ENCODE data around the gene PPY. TPM values are rescaled to one million over a fixed set of nuclear protein-coding genes. Genes with fewer than 3 reads are reported as not detected.
"Not testable (repeated sequence)": the region's sequence is repeated elsewhere in the genome, so short reads cannot be mapped to it uniquely, and the experiment has no call there.

The PPY gene
- total and polyA plus RNA-seq, 10 of the 15 experiments (the other 5 are each of a cell fraction or from before 2014, with no cell fraction given) = 0.91 TPM; not detected in 9

- Histone ChIP-seq H3K27ac (ENCODE audit: control insufficient read depth, insufficient read depth) (no peak overlapping the region), H3K4me2 (ENCODE audit: control insufficient read depth, insufficient read depth) (no peak overlapping the region), H3K4me1 (ENCODE audit: control insufficient read depth, insufficient read depth, low read length) (no peaks in the 10 kb centered on the region), H3K79me2 (ENCODE audit: control insufficient read depth, insufficient read depth, low read length) (no peaks in the 10 kb centered on the region), H3K36me3 (ENCODE audit: control insufficient read depth in 2 of 2, insufficient read depth in 2 of 2, low read length in 1 of 2) (no peaks in the 10 kb centered on the region), H3K27me3 (replicated peaks in 1 of 2; ENCODE audit: control insufficient read depth in 2 of 2, insufficient read depth in 2 of 2, low read length in 1 of 2) (no peaks in the 10 kb centered on the region; a peak in 1 of 4 replicates), H2AFZ (ENCODE audit: control insufficient read depth, low read depth, low read length) (no peak overlapping the region), H3K9me3 (replicated peaks; ENCODE audit: control insufficient read depth, insufficient read depth, low read length) (no peaks in the 10 kb centered on the region), H3K4me3 (no peak overlapping the region), H4K20me1 (ENCODE audit: control insufficient read depth, insufficient read depth) (no peaks in the 10 kb centered on the region), H3K9ac (ENCODE audit: control insufficient read depth, insufficient read depth, low read length) (no peak overlapping the region)
- FAIRE-seq = no peak
- intact Hi-C loops (cut with micrococcal nuclease; ENCODE audit: unreplicated experiment) (no loop called here), in situ Hi-C loops (cut with MboI) (loop anchor here (5.0 kb wide), 3 partner anchors 52 to 227 kb away; no protein-coding TSS in a partner anchor)
- POLR2A ChIA-PET = no interaction called here
- no peak for TF ChIP-seq E4F1 (IDR thresholded peaks at IDR 0.05; ENCODE audit: borderline replicate concordance, partially characterized antibody)
- TF ChIP-seq MXI1 (IDR thresholded peaks at IDR 0.05; ENCODE audit: low read depth, low read length) = no peak
- RAD21 ChIA-PET (ENCODE audit: unreplicated experiment) = no interaction called here
- DNase-seq (ENCODE audit: low read depth, low spot score) = no peak
- SMC1A ChIA-PET (ENCODE audit: uncharacterized antibody, unreplicated experiment) = no interaction called here
- CTCF ChIA-PET = interaction anchor here (0.9 to 1.0 kb wide), 2 partner anchors 54 to 99 kb away, joined by 4 to 5 read pairs; no protein-coding TSS in a partner anchor
- WGBS (ENCODE audit: insufficient coverage, insufficient replicate concordance, low lambda C conversion rate, missing lambda C conversion rate) = 77% methylated on average over 5 of the region's 5 CpGs
- ATAC-seq = no peak
- no TSS peak for BruUV-seq (replicated peaks)
These were observed 2.4 kb downstream of the PPY start for GRCh38 chr17:43939886-43940285.

- H3K4me1 ChIP-seq (ENCODE audit: control insufficient read depth, insufficient read depth, low read length); RAD21 ChIA-PET (ENCODE audit: unreplicated experiment); H4K20me1 ChIP-seq (ENCODE audit: control insufficient read depth, insufficient read depth); SMC1A ChIA-PET (ENCODE audit: uncharacterized antibody, unreplicated experiment); H3K27ac ChIP-seq (ENCODE audit: control insufficient read depth, insufficient read depth); H3K4me2 ChIP-seq (ENCODE audit: control insufficient read depth, insufficient read depth); H3K79me2 ChIP-seq (ENCODE audit: control insufficient read depth, insufficient read depth, low read length); ATAC-seq; H3K4me3 ChIP-seq; intact Hi-C loops (cut with micrococcal nuclease; ENCODE audit: unreplicated experiment); H3K27me3 ChIP-seq (replicated peaks in 1 of 2; ENCODE audit: control insufficient read depth in 2 of 2, insufficient read depth in 2 of 2, low read length in 1 of 2); H3K9ac ChIP-seq (ENCODE audit: control insufficient read depth, insufficient read depth, low read length); FAIRE-seq; DNase-seq (ENCODE audit: low read depth, low spot score); BruUV-seq (replicated peaks); H2AFZ ChIP-seq (ENCODE audit: control insufficient read depth, low read depth, low read length); POLR2A ChIA-PET; H3K36me3 ChIP-seq (ENCODE audit: control insufficient read depth in 2 of 2, insufficient read depth in 2 of 2, low read length in 1 of 2); H3K9me3 ChIP-seq (replicated peaks; ENCODE audit: control insufficient read depth, insufficient read depth, low read length); in situ Hi-C loops (cut with MboI): not testable (repeated sequence)
- whole genome bisulfite sequencing (ENCODE audit: insufficient coverage, insufficient replicate concordance, low lambda C conversion rate, missing lambda C conversion rate) = 42% methylated on average over 3 of the region's 3 CpGs
- CTCF ChIA-PET = interaction anchor here (1.0 kb wide), 1 partner anchor 54 kb away, joined by 5 read pairs; no protein-coding TSS in a partner anchor
These were observed 2.8 kb downstream of the PPY start for GRCh38 chr17:43939452-43939851.
